ENCODE data around the gene STK36.

The STK36 gene

DNA sequence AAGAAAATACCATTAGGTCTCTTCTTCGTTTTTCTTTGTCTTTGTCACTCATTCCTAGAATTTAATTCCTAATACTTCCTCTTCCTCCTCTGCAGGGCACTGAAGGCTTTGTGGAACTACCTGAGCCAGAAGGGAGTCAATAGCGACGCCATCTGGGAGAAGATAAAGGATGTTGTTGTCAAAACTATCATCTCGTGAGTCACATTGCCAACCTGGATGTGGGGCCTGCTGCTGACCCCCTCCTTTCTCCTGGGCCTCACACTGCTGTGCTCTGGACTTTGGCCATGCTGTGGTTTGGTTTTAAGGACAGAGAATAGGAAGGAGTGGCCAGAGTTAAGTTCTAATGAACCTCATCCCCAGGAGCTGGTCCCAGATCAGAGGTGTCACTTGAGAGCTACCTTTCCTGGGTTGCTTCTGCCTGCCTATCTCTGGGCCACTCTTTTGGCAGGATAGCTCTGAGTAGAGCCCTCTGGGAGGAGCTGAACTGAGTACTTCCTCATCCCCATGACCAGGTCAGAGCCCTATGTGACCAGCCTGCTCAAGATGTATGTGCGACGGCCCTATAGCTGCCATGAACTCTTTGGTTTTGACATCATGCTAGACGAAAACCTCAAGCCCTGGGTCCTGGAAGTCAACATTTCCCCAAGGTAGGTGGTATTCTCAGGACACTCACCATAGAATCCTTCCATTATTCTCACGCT is 77.0 kb downstream of the STK36 start:
- DNase-seq, result no peak

Data from NCI-H524 (cell line).